ENCODE data around the gene RBM17. TPM values are rescaled to one million over a fixed set of nuclear protein-coding genes. Genes with fewer than 3 reads are reported as not detected.
"Not testable (repeated sequence)": the region's sequence is repeated elsewhere in the genome, so short reads cannot be mapped to it uniquely, and the experiment has no call there.

The RBM17 gene
- total and polyA plus RNA-seq, 11 donors = 29.2 to 83.9 (median 60.6) TPM

DNA sequence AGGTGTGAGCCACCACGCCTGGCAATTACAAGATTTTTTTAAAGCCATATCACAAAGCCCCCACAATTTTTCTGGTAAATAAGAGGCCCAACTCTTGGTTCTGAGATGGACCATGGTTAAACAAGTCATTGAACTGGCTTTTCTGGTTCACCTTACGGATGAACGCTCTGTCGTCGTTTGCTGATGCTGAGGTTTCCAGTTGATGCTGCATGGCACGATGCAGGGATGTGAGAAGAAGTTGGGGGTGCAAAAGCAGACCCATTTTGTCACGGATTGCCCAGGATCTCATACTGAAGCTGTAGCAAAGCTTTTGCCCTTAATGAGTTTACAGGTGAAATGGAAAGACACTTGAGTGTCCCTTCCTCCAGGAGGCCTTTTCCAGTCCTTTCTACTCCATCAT lies 24.7 kb upstream of the RBM17 start:
- Histone ChIP-seq H3K4me1 (peaks cover 0 to 66% (median 9%) of the 10 kb centered on the region in 12 donors), H3K9me3 (no peaks in the 10 kb centered on the region), H3K36me3 (no peaks in the 10 kb centered on the region), H3K27ac (no peak overlapping the region), H3K4me3 (no peak overlapping the region), H3K27me3 (no peaks in the 10 kb centered on the region)
- no peak for DNase-seq
- intact Hi-C loops (cut with DNase I) = no loop called here
- TF ChIP-seq, protein P1, sequence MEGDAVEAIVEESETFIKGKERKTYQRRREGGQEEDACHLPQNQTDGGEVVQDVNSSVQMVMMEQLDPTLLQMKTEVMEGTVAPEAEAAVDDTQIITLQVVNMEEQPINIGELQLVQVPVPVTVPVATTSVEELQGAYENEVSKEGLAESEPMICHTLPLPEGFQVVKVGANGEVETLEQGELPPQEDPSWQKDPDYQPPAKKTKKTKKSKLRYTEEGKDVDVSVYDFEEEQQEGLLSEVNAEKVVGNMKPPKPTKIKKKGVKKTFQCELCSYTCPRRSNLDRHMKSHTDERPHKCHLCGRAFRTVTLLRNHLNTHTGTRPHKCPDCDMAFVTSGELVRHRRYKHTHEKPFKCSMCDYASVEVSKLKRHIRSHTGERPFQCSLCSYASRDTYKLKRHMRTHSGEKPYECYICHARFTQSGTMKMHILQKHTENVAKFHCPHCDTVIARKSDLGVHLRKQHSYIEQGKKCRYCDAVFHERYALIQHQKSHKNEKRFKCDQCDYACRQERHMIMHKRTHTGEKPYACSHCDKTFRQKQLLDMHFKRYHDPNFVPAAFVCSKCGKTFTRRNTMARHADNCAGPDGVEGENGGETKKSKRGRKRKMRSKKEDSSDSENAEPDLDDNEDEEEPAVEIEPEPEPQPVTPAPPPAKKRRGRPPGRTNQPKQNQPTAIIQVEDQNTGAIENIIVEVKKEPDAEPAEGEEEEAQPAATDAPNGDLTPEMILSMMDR (IDR thresholded peaks at IDR 0.05) = no peak
- no peak for TF ChIP-seq POLR2A (IDR thresholded peaks at IDR 0.05)
- 94 to 97% (median 96%) methylated on average over 7 of the region's 7 CpGs for WGBS, 4 donors
- ATAC-seq = no peak

DNA sequence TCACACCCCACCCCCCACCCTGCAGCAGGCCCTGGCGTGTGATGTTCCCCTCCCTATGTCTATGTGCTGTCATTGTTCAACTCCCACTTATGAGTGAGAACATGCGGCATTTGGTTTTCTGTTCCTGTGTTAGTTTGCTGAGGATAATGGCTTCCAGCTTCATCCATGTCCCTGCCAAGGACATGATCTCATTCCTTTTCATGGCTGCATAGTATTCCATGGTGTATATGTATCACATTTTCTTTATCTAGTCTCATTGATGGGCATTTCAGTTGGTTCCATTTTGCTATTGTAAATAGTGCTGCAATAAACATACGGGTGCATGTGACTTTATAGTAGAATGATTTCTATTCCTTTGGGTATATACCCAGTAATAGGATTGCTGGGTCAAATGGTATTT lies 24.1 kb upstream of the RBM17 start:
- Histone ChIP-seq H3K4me1 (peaks cover 0 to 72% (median 9%) of the 10 kb centered on the region in 12 donors), H3K27ac (peak overlapping the region in 1 of 12 donors; percentile 83)
- H3K36me3 ChIP-seq; ATAC-seq; intact Hi-C loops (cut with DNase I); H3K4me3 ChIP-seq; H3K9me3 ChIP-seq; DNase-seq; H3K27me3 ChIP-seq: not testable (repeated sequence)
- 92 to 97% (median 93%) methylated on average over 3 of the region's 3 CpGs for WGBS, 4 donors

DNA sequence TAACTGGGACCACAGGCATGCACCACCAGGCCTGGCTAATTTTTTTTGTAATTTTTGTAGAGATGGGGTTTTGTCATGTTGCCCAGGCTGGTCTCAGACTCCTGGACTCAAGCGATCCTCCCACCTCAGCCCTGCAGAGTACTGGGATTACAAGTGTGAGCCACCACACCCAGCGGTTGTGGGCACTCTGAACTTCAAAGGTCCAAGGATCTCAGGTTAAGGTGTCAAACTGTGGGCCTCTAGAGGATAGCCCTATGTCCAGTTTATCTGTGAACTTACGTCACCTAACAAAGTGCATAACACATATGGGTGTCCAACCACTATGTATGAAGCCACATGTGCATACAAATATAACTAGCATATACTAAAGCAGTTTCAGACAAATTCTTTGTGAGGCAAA lies 23.4 kb upstream of the RBM17 start:
- H3K36me3 ChIP-seq = no peaks in the 10 kb centered on the region
- no peaks in the 10 kb centered on the region for H3K9me3 ChIP-seq
- no peak for TF ChIP-seq POLR2A (IDR thresholded peaks at IDR 0.05)
- TF ChIP-seq, protein P1 (IDR thresholded peaks at IDR 0.05) = no peak
- intact Hi-C loops (cut with DNase I) = no loop called here
- peak overlapping the region in 10 of 12 donors; percentile 25 to 83 (median 52) for H3K27ac ChIP-seq
- 87 to 95% (median 92%) methylated on average over 3 of the region's 3 CpGs for WGBS, 4 donors
- peaks cover 0 to 70% (median 9%) of the 10 kb centered on the region in 12 donors for H3K4me1 ChIP-seq
- ATAC-seq (no peak), DNase-seq (peak in 1 of 5 donors; percentile 4)
- no peak overlapping the region for H3K4me3 ChIP-seq
- no peaks in the 10 kb centered on the region for H3K27me3 ChIP-seq

DNA sequence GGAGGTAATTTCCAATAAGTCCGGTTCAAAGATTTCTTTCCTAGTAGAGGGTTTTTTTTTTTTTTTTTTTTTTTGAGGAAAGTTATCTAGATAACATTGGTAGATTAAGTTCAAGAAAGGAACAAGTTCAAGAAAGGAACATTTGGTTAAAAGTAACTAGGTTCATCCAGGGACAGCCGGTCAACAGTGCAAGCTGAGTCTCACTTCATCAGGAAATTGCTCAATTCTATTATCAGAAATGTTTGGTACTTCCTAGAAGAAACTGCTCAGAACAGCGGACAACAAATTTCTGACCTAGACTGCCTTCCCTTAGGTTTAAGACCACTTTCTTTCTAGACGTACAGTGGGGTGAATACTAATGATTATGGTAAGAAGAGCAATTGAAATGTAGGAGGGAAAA lies 23.0 kb upstream of the RBM17 start:
- WGBS, 4 donors = 47 to 55% (median 51%) methylated on average over 4 of the region's 4 CpGs
- H3K4me3 ChIP-seq = no peak overlapping the region
- no peak for TF ChIP-seq POLR2A (IDR thresholded peaks at IDR 0.05)
- TF ChIP-seq, protein P1 (IDR thresholded peaks at IDR 0.05) = no peak
- no peaks in the 10 kb centered on the region for H3K27me3 ChIP-seq
- DNase-seq (peak in 2 of 5 donors; percentile 19 to 49), ATAC-seq (peak; percentile 79 to 86 (median 82))
- no peaks in the 10 kb centered on the region for H3K36me3 ChIP-seq
- intact Hi-C loops (cut with DNase I) = no loop called here
- peak overlapping the region; percentile 30 to 83 (median 55) for H3K27ac ChIP-seq
- H3K9me3 ChIP-seq = no peaks in the 10 kb centered on the region
- H3K4me1 ChIP-seq = peaks cover 0 to 72% (median 9%) of the 10 kb centered on the region in 12 donors

DNA sequence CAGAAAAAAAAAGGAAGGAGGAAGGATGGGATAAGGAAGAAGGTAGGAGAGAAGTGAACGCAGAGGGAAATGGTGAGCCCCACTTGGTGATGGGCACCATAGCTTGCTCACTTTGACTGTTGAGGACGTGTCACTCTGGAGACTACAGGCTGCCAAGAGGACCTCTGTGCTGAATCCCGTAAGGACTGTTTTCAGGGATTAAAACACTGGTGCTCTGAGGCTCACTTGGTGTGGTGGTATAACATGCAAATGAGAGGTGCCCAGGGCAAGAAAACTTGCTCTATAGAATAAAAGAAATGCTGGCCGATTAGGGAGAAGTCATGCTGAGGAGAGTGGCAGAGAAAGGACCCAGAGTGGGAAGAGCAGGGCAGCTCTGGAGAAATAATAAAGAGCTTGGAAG lies 21.4 kb upstream of the RBM17 start:
- WGBS, 4 donors = 80 to 84% (median 81%) methylated on average over 4 of the region's 4 CpGs
- DNase-seq = no peak
- peak overlapping the region in 1 of 12 donors; percentile 83 for H3K27ac ChIP-seq

More for the DNA sequence above, 21.4 kb upstream of the RBM17 start:
- H3K4me1 ChIP-seq = peaks cover 0 to 79% (median 20%) of the 10 kb centered on the region in 12 donors
- TF ChIP-seq POLR2A (IDR thresholded peaks at IDR 0.05) = no peak
- TF ChIP-seq, protein P1 (IDR thresholded peaks at IDR 0.05) = no peak
- no peak overlapping the region for H3K4me3 ChIP-seq
- no peak for ATAC-seq
- H3K9me3 ChIP-seq = no peaks in the 10 kb centered on the region
- no peaks in the 10 kb centered on the region for H3K36me3 ChIP-seq
- no peaks in the 10 kb centered on the region for H3K27me3 ChIP-seq
- intact Hi-C loops (cut with DNase I) = no loop called here

Measured in heart left ventricle (tissue), 16 donors.